ENCODE measurements around the gene GNAI2. TPM values are rescaled to one million over a fixed set of nuclear protein-coding genes. Genes with fewer than 3 reads are reported as not detected.

The GNAI2 gene
- total RNA-seq, 4 donors from 2014 or later, result 208 to 300 (median 249) TPM

GRCh38 chr3:50254577-50255250 lies 18.7 kb downstream of the GNAI2 start:
- no peak for TF ChIP-seq CTCF (IDR thresholded peaks at IDR 0.05; ENCODE audit: low read depth)

GRCh38 chr3:50255251-50255615 lies 19.2 kb downstream of the GNAI2 start:
- no peak for TF ChIP-seq CTCF (IDR thresholded peaks at IDR 0.05; ENCODE audit: low read depth)

GRCh38 chr3:50256978-50257890 lies 21.2 kb downstream of the GNAI2 start:
- no peak for TF ChIP-seq CTCF (IDR thresholded peaks at IDR 0.05; ENCODE audit: low read depth)

GRCh38 chr3:50258029-50258680 lies 22.2 kb downstream of the GNAI2 start:
- no peak for TF ChIP-seq CTCF (IDR thresholded peaks at IDR 0.05; ENCODE audit: low read depth)

- TF ChIP-seq CTCF (IDR thresholded peaks at IDR 0.05; ENCODE audit: low read depth), result no peak
Observed at GRCh38 chr3:50258979-50259378, 23.0 kb downstream of the GNAI2 start.

- TF ChIP-seq CTCF (IDR thresholded peaks at IDR 0.05; ENCODE audit: low read depth), result no peak
Observed at GRCh38 chr3:50259432-50260026, 23.5 kb downstream of the GNAI2 start.

Measured in subcutaneous adipose tissue (tissue), 4 donors.